GM10266 (cell line): ENCODE data around the gene GSTP1.
A peak's percentile ranks its signal among the peaks of the same experiment; 100 is the strongest.

Source experiments
- DNase-seq: peaks from one replicate; pipeline ENCODE4 v3.0.0; 2012; ENCODE audit errors: extremely low spot score
- TF ChIP-seq, protein P1 (sequence below): IDR thresholded peaks from 2 replicates; pipeline ENCODE4 v1.5.1; 2012; ENCODE audit warnings: mild to moderate bottlenecking, low read depth; ENCODE audit not compliant: control insufficient read depth, insufficient read depth; ENCODE audit errors: missing control alignments

The GSTP1 gene

DNA sequence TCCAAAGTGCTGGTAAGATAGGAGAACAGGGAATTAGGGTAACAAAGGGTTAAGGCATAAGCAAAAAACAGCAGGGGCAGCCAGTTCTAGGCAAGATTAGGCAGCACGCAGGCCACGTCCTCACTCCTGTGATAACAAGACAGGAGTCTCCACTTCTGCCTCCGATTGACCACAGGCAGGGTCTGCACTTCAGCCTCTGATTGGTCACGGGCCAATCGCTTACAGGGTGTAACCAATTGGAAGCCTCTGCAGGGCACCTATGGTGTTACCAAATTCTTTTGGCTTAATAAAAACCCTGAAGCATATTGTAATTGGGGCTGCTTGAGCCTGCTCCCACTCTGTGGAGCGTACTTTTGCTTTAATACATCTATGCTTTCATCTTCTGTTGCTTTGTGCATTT, 12.2 kb upstream of the GSTP1 start:
- DNase-seq = no peak
- TF ChIP-seq, protein P1, sequence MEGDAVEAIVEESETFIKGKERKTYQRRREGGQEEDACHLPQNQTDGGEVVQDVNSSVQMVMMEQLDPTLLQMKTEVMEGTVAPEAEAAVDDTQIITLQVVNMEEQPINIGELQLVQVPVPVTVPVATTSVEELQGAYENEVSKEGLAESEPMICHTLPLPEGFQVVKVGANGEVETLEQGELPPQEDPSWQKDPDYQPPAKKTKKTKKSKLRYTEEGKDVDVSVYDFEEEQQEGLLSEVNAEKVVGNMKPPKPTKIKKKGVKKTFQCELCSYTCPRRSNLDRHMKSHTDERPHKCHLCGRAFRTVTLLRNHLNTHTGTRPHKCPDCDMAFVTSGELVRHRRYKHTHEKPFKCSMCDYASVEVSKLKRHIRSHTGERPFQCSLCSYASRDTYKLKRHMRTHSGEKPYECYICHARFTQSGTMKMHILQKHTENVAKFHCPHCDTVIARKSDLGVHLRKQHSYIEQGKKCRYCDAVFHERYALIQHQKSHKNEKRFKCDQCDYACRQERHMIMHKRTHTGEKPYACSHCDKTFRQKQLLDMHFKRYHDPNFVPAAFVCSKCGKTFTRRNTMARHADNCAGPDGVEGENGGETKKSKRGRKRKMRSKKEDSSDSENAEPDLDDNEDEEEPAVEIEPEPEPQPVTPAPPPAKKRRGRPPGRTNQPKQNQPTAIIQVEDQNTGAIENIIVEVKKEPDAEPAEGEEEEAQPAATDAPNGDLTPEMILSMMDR = no peak

DNA sequence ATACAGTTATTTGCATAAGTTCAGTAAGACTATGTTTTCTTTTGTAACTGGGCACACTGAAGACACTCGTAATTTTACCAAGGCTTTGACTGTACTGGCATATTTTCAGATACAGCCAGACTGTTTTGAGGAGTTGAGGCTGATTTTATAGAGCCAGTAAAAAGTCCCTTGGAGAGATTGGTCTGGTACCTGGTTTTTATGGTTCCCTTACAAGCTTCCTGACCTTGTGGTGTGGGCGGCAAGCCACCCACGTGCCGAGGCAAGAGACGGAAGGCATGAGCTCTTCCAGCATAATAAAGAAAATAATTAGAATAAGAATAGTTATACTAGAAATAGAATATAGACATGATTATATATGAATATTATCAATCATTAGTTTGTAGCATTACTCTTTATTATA, 11.3 kb upstream of the GSTP1 start:
- TF ChIP-seq, protein P1 = no peak
- no peak for DNase-seq

DNA sequence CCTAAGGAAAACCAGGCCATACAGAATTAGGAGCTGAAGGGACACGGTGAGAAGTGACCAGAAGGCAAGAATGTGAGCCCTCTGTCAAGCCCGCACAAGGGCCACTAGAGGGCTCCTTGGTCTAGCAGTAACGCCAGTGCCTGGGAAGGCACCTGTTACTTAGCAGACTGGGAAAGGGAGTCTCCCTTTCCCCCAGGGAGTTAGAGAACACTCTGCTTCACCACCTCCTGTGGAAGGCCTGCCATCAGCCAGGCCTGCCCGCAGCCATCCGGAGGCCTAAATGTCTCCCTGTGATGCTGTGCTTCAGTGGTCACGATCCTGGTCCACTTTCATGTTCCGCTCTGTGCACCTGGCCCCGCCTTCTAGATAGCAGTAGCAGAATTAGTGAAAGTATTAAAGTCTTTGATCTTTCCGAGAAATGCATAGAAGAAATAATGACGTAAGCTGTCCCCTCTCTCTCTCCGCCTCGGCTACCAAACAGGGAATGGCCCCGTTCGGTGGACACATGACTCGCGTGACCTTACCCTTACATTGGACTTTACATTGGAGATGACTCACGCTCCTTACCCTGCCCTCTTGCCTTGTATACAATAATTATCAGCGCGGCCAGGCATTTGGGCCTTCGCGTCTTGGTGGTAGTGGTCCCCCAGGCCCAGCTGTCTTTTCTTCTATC, 10.7 kb upstream of the GSTP1 start:
- DNase-seq = no peak
- TF ChIP-seq, protein P1 = peak; percentile 75

DNA sequence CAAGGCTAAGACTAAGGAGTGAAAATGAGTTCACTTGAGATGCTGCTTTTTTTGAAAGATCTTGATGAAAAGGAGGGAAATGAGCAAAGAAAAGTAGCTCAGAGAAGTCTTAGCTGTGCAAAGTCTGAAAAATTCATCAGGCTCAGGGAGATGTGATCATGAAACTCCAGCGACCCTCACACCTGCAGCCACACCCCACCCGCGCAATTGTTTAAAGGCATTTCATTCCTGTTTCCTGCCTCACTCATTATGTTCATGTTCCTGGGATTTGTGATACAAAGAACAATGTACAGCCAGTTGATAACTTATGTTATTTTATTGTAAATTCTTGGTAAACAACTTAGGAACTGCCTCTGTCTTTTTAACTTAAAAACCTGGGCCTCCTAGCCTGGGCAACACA, 8.7 kb upstream of the GSTP1 start:
- DNase-seq = no peak
- TF ChIP-seq, protein P1 = no peak

DNA sequence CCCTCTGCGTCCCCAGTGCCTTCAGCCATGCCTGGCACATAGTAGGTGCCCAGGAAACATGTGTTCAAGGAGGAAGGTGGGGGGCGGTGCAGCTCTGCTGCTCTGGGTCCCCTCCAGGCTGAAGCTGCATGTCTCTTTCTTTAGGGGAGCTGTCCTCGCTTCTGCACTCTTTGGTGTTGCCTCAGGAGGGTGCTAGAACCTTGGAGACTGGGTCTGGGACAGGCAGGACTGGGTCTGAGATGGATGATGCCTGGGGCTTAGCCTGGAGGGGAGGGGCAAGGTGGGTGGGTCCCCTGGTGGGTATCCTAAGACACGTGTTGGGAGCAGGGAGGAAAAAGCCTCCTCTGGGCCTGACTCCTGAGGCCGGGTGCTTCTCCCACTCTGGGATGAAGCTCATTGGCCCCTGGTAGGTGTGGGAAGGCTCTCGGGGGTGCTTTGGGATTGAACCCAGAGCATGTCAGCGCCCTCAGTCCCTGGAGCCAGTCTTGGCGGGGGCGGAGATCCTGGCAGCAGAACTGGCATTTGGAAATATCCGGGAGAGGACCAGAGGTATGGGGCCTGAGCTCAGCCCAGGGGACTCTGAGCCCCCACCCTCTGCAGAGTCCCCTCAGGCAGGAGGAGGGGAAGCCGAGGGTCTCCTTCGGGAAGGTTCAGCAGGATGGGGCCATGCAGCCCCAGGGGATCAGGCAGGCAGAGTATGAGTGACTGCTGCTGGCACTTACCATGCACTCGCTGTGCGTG, 6.7 kb upstream of the GSTP1 start:
- TF ChIP-seq, protein P1 = peak; percentile 45
- DNase-seq = no peak

DNA sequence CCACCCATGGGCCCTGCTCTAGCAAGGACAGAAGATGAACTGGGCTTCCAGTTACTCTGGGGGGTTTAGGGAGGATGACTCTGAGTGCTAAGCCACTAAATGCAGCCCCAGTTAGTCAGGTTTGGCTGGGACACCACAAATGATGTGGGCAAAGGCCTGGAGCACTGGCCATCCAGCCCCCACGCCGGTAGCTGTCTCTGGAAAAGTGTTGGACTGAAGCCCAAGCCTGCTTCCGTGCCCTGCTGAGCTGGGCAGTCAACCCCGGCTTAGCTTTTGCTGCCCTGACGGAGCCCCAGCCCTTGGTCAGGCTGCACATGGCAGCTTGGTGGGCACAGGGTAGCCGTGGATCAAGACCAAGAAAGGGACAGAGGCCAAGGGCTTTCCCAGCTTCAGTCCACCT, 5.7 kb upstream of the GSTP1 start:
- TF ChIP-seq, protein P1 = no peak
- no peak for DNase-seq

DNA sequence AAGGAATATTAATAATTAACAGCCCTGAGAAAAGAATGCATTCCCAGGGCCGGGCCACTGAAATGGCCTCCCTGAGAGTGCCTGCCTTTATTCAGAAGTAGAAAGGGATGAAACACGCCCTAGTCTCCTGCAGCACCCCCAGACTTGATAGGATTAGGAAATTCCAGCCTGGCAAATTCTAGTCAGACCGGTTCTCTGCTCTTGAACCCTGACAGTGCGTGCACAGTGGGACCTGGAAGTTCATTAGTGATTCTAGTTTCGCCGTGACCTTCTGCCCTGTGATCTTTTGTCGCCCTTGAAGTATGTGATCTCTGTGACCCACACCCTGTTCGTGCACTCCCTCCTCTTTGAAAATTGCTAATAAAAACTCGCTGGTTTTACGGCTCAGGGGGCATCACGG, 2.1 kb upstream of the GSTP1 start:
- DNase-seq = no peak
- TF ChIP-seq, protein P1 = no peak
